ENCODE measurements around the gene CLSTN3. TPM values are rescaled to one million over a fixed set of nuclear protein-coding genes. Genes with fewer than 3 reads are reported as not detected.

Gene CLSTN3
- total RNA-seq, 1 donor from 2014 or later, result 57.5 TPM

DNA sequence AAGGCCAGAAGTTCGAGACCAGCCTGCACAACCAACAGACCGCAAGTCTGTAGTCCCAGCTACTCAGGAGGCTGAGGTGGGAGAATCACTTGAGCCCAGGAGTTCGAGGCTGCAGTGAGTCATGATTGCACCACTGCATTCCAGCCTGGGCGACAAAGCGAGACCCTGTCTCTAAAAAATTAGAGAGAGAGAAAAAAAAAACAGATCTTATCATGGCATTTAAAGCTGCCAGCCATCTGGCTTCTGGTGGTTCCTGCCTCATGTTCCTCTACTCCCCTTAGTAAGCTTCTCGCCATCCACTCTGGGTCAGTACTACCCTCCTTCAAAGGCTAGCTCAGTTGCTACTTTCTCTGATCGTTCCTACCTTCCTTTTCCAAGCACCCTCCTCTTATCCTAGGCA is 16.1 kb downstream of the CLSTN3 start:
- TF ChIP-seq, protein P1, sequence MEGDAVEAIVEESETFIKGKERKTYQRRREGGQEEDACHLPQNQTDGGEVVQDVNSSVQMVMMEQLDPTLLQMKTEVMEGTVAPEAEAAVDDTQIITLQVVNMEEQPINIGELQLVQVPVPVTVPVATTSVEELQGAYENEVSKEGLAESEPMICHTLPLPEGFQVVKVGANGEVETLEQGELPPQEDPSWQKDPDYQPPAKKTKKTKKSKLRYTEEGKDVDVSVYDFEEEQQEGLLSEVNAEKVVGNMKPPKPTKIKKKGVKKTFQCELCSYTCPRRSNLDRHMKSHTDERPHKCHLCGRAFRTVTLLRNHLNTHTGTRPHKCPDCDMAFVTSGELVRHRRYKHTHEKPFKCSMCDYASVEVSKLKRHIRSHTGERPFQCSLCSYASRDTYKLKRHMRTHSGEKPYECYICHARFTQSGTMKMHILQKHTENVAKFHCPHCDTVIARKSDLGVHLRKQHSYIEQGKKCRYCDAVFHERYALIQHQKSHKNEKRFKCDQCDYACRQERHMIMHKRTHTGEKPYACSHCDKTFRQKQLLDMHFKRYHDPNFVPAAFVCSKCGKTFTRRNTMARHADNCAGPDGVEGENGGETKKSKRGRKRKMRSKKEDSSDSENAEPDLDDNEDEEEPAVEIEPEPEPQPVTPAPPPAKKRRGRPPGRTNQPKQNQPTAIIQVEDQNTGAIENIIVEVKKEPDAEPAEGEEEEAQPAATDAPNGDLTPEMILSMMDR (conservative IDR thresholded peaks at IDR 0.05; ENCODE audit: low read depth, low read length), result no peak
- H3K4me3 ChIP-seq (ENCODE audit: low read depth, low read length), result no peak overlapping the region
- DNase-seq (ENCODE audit: low read depth), result no peak

DNA sequence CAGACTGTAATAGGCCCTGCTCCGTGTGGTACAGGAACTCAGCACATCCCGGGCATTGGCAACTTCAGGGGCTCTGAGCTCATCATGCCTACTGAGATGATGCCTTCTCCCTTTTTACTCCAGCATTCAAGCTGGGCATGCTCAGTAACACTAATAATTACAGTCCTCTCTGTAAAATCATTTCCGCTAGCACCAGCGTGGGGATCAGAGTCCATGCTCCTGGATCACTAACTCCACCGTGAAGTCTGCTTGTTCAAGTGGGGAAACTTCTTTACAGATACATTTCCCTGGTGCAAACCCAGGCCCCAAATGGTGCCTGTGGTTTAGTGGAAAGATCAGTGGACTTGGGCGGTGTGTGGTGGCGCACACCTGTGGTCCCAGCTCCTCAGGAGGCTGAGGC is 16.7 kb downstream of the CLSTN3 start:
- no peak overlapping the region for H3K4me3 ChIP-seq (ENCODE audit: low read depth, low read length)
- TF ChIP-seq, protein P1 (conservative IDR thresholded peaks at IDR 0.05; ENCODE audit: low read depth, low read length), result no peak
- no peak for DNase-seq (ENCODE audit: low read depth)

DNA sequence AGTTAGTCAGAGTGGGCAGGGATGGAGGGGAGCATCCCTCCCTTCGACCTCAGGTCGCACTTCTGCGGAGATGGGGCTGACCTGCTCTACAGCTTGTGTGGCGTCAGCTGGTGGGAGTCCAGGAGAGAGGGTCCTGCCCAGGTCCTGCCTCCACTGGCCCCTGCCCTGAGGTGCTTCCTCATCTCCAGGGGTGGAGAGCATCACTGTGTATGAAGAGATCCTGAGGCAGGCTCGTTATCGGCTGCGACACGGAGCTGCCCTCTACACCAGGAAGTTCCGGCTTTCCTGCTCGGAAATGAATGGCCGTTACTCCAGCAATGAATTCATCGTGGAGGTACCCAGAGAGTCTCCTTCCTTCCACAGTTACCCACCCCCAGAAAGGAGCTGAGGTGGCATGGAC is 20.2 kb downstream of the CLSTN3 start:
- H3K4me3 ChIP-seq (ENCODE audit: low read depth, low read length), result no peak overlapping the region
- TF ChIP-seq, protein P1 (conservative IDR thresholded peaks at IDR 0.05; ENCODE audit: low read depth, low read length), result no peak
- DNase-seq (ENCODE audit: low read depth), result no peak

DNA sequence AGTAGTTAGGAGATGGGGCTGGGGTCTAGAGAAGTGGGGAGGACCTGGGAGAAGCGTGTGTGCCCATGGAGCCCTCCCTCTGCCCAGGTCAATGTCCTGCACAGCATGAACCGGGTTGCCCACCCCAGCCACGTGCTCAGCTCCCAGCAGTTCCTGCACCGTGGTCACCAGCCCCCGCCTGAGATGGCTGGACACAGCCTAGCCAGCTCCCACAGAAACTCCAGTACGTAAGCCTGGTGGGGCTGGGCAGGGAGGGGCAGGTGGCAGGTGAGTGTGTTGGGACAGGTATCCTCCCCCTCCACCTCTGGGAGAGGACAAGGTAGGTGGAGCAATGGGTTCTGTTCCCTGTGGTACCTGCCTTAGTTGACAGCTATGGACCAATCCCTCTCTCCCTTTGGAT is 20.7 kb downstream of the CLSTN3 start:
- no peak for DNase-seq (ENCODE audit: low read depth)
- TF ChIP-seq, protein P1 (conservative IDR thresholded peaks at IDR 0.05; ENCODE audit: low read depth, low read length), result no peak

DNA sequence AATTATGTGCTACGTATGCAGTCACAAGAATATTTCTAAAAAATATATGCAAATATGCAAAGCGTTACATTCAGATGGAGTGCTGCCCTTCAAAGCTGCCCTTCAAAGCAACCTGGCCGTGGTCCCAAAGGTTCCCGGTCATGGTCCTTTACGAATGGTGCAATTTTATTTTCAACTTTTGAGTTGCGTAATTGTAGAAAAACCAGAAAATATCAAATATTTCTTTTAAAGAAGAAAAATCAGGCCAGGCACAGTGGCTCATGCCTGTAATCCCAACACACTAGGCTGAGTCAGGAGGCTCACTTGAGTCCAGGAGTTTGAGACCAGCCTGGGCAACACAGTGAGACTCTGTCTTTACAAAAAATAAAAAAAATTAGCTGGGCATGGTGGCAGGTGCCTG is 21.4 kb downstream of the CLSTN3 start:
- DNase-seq (ENCODE audit: low read depth), result no peak
- H3K4me3 ChIP-seq (ENCODE audit: low read depth, low read length), result no peak overlapping the region
- TF ChIP-seq, protein P1 (conservative IDR thresholded peaks at IDR 0.05; ENCODE audit: low read depth, low read length), result no peak

More for the DNA sequence above, 20.7 kb downstream of the CLSTN3 start:
- H3K4me3 ChIP-seq (ENCODE audit: low read depth, low read length), result no peak overlapping the region

DNA sequence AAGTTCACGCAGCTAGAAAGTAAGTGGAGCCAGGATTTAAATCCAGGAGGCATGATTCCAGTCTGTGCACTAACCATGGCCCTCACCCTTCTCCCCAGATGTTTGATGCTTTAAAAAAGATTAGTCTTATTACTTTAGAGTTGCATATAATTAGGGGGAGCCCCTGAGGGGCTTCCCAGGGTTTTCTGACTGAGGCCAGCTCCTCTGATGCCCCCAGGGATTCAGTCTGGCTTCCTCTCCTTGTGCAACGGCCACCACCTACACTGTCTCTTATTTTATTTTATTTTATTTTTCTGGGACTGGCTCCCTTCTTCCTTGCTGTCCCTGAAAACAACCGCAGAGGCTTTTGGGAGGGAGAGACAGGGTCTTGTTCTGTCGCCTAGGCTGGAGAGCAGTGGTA is 22.6 kb downstream of the CLSTN3 start:
- no peak for DNase-seq (ENCODE audit: low read depth)
- no peak overlapping the region for H3K4me3 ChIP-seq (ENCODE audit: low read depth, low read length)
- TF ChIP-seq, protein P1 (conservative IDR thresholded peaks at IDR 0.05; ENCODE audit: low read depth, low read length), result no peak

DNA sequence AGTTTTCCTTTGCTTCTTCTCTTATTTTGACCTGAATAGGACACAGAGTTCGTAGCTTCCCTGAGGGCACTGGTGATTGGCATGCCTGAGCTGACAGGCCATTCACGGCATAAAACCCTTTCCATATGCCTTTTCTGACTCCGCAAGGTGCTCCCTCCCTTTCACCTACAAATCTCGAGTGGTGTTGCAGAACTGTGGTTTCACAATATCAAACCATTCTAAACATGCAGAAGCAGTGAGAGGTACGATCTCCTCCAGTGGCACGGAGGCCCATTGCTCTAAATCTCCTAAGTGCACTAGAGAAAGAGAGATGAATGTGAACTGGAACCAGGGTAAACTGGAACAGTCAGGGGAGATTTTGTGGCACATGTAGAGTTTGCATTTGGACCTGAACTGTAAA is 23.9 kb downstream of the CLSTN3 start:
- no peak for DNase-seq (ENCODE audit: low read depth)
- TF ChIP-seq, protein P1 (conservative IDR thresholded peaks at IDR 0.05; ENCODE audit: low read depth, low read length), result no peak

More for the DNA sequence above, 23.9 kb downstream of the CLSTN3 start:
- no peak overlapping the region for H3K4me3 ChIP-seq (ENCODE audit: low read depth, low read length)
